CD4-positive, CD25-positive, alpha-beta regulatory T cell (primary cell): ENCODE measurements around the gene ENPP4. TPM values are rescaled to one million over a fixed set of nuclear protein-coding genes. Genes with fewer than 3 reads are reported as not detected.
"Not testable (repeated sequence)": the region's sequence is repeated elsewhere in the genome, so short reads cannot be mapped to it uniquely, and the experiment has no call there.

Source experiments
- ATAC-seq, 2 donors: fragments of 150-1000 bp; cut with Tn5 transposase; one replicate each; pipeline ENCODE4 v1.10.0; 2021; ENCODE audit warnings: low read depth in 2 of 2, moderate number of reproducible peaks in 2 of 2, moderate library complexity in 1 of 2
- DNase-seq, 3 donors: peaks; one replicate each; pipeline versions ENCODE4 v3.0.0 to v3.0.0-alpha.2; 2012 to 2022; ENCODE audit warnings: mixed read lengths in 1 of 3
- H3K27ac ChIP-seq: one replicate; pipeline ENCODE4 v1.7.0; 2013; ENCODE audit warnings: mild to moderate bottlenecking, low read length; ENCODE audit not compliant: insufficient read depth, poor library complexity, severe bottlenecking
- H3K27me3 ChIP-seq: one replicate; pipeline ENCODE4 v1.7.0; 2013; ENCODE audit warnings: low read length; ENCODE audit not compliant: control insufficient read depth, insufficient read depth
- H3K36me3 ChIP-seq: one replicate; pipeline ENCODE4 v1.7.0; 2013; ENCODE audit warnings: mild to moderate bottlenecking, low read length, moderate library complexity; ENCODE audit not compliant: control insufficient read depth, insufficient read depth
- H3K4me1 ChIP-seq: 2 replicates; pipeline ENCODE4 v1.7.0; 2013; ENCODE audit warnings: mild to moderate bottlenecking, low read length; ENCODE audit not compliant: insufficient read depth, control insufficient read depth, poor library complexity, severe bottlenecking
- H3K4me3 ChIP-seq: one replicate; pipeline ENCODE4 v1.7.0; 2013; ENCODE audit warnings: low read depth, mild to moderate bottlenecking, low read length, moderate library complexity
- H3K9me3 ChIP-seq, 2 experiments: 1 replicate in 1 of 2; 2 replicates in 1 of 2; pipeline ENCODE4 v1.7.0; 2013; ENCODE audit warnings: low read length in 2 of 2, mild to moderate bottlenecking in 1 of 2, moderate library complexity in 1 of 2; ENCODE audit not compliant: control insufficient read depth in 2 of 2
- H3K27ac Mint-ChIP-seq, 3 donors: one replicate each; pipeline ENCODE4 v1.8.0; 2020 to 2022; ENCODE audit warnings: mild to moderate bottlenecking in 3 of 3, mixed read lengths in 3 of 3, moderate library complexity in 2 of 3
- H3K27me3 Mint-ChIP-seq: one replicate; pipeline ENCODE4 v1.8.0; 2022; ENCODE audit warnings: mild to moderate bottlenecking, mixed read lengths
- H3K36me3 Mint-ChIP-seq: one replicate; pipeline ENCODE4 v1.8.0; 2020; ENCODE audit warnings: mixed read lengths
- H3K4me1 Mint-ChIP-seq, 4 donors: one replicate each; pipeline ENCODE4 v1.8.0; 2020 to 2022; ENCODE audit warnings: mixed read lengths in 4 of 4, mild to moderate bottlenecking in 1 of 4
- H3K4me3 Mint-ChIP-seq, 4 donors: one replicate each; pipeline ENCODE4 v1.8.0; 2020 to 2022; ENCODE audit warnings: mild to moderate bottlenecking in 4 of 4, mixed read lengths in 4 of 4, moderate library complexity in 3 of 4
- H3K9me3 Mint-ChIP-seq, 7 donors: one replicate each; pipeline ENCODE4 v1.8.0; 2020 to 2022; ENCODE audit warnings: mixed read lengths in 7 of 7, mild to moderate bottlenecking in 3 of 7, moderate library complexity in 2 of 7
- polyA plus RNA-seq, 4 donors: library from polyadenylated mRNA; unstranded; fragments of 300-500 nt; fragmentation: Illumina TruSeq; gene quantifications; one replicate each; pipeline ENCODE4 v1.2.3, GENCODE V29; 2021
- total RNA-seq: library from RNA; stranded (reverse); gene quantifications from one replicate; pipeline ENCODE4 v1.2.3, GENCODE V29; 2022

Gene ENPP4
- total and polyA plus RNA-seq, 5 donors from 2014 or later: 2.1 to 4.5 (median 3.3) TPM

GRCh38 chr6:46134216-46134615 lies 4.4 kb downstream of the ENPP4 start:
- Mint-ChIP-seq H3K4me3 (peak overlapping the region in 1 of 4 donors; percentile 5), H3K9me3 (peaks cover 0 to 1% (median 0%) of the 10 kb centered on the region in 7 donors), H3K27ac (no peak overlapping the region), H3K4me1 (peaks cover 6 to 39% (median 29%) of the 10 kb centered on the region in 4 donors), H3K36me3 (no peaks in the 10 kb centered on the region), H3K27me3 (no peaks in the 10 kb centered on the region)
- no peak for DNase-seq
- H3K9me3 ChIP-seq: no peaks in the 10 kb centered on the region
- peaks cover 7% of the 10 kb centered on the region for H3K4me1 ChIP-seq
- no peaks in the 10 kb centered on the region for H3K27me3 ChIP-seq
- H3K27ac ChIP-seq: no peak overlapping the region
- H3K4me3 ChIP-seq: no peak overlapping the region
- H3K36me3 ChIP-seq: no peaks in the 10 kb centered on the region
- ATAC-seq: no peak

DNA sequence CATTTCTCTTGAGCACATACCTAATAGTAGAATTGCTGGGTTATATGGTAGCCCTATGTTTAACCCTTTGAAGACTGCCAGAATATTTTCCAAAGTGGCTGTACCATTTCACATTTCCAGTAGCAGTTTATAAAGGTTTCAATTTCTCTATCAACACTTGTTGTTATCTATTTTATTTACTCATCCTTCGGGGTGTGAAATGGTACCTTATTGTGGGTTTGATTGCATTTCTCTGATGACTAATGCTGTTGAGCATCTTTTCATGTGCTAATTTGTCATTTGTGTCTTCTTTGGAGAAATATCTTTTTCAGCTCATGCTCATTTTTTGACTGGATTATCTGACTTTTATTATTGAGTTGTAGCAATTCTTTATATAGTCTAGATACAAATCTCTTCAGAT lies 5.4 kb downstream of the ENPP4 start:
- H3K4me3 ChIP-seq: no peak overlapping the region
- H3K4me1 Mint-ChIP-seq: peaks cover 7 to 37% (median 22%) of the 10 kb centered on the region in 4 donors
- no peaks in the 10 kb centered on the region for H3K27me3 Mint-ChIP-seq
- no peaks in the 10 kb centered on the region for H3K36me3 ChIP-seq
- no peak overlapping the region for H3K4me3 Mint-ChIP-seq
- no peak overlapping the region for H3K27ac ChIP-seq
- H3K27ac Mint-ChIP-seq: no peak overlapping the region
- H3K27me3 ChIP-seq: no peaks in the 10 kb centered on the region
- H3K4me1 ChIP-seq: peaks cover 7% of the 10 kb centered on the region
- ATAC-seq (no peak), DNase-seq (no peak)
- H3K9me3 Mint-ChIP-seq: peaks cover 0 to 1% (median 0%) of the 10 kb centered on the region in 7 donors
- no peaks in the 10 kb centered on the region for H3K9me3 ChIP-seq
- H3K36me3 Mint-ChIP-seq: no peaks in the 10 kb centered on the region

- DNase-seq (no peak), ATAC-seq (no peak)
- Mint-ChIP-seq H3K4me1 (peaks cover 9 to 32% (median 18%) of the 10 kb centered on the region in 4 donors), H3K4me3 (no peak overlapping the region), H3K27ac (no peak overlapping the region), H3K9me3 (no peaks in the 10 kb centered on the region), H3K36me3 (no peaks in the 10 kb centered on the region), H3K27me3 (no peaks in the 10 kb centered on the region)
- H3K36me3 ChIP-seq: no peaks in the 10 kb centered on the region
- H3K27ac ChIP-seq: no peak overlapping the region
- H3K27me3 ChIP-seq: no peaks in the 10 kb centered on the region
- H3K4me3 ChIP-seq: no peak overlapping the region
- H3K4me1 ChIP-seq: no peaks in the 10 kb centered on the region
- H3K9me3 ChIP-seq: no peaks in the 10 kb centered on the region
Measured at GRCh38 chr6:46136831-46137230, 7.0 kb downstream of the ENPP4 start.

DNA sequence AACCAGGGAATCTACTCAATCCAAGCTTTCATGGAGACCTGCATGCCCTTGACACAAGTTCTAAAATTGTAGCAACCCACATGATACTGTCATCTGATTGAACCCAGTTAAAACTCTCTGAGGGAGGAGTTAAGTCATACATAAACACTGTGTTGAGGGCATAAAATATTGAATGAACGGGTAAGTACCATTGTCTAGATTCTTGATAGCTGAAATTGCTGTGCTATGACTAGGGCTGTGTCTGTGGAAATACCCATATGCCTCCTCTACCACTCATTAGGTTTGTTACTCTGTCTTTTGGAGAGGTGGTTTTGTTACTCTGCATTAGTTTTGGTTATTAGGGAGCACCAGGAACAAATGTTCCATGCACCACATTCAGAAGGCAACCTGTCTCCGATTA lies 7.6 kb downstream of the ENPP4 start:
- no peaks in the 10 kb centered on the region for H3K27me3 ChIP-seq
- no peak overlapping the region for H3K27ac ChIP-seq
- no peak overlapping the region for H3K27ac Mint-ChIP-seq
- no peaks in the 10 kb centered on the region for H3K36me3 ChIP-seq
- no peak overlapping the region for H3K4me3 ChIP-seq
- ATAC-seq (no peak), DNase-seq (no peak)
- H3K9me3 Mint-ChIP-seq: no peaks in the 10 kb centered on the region
- H3K36me3 Mint-ChIP-seq: no peaks in the 10 kb centered on the region
- no peaks in the 10 kb centered on the region for H3K4me1 ChIP-seq
- peaks cover 9 to 30% (median 18%) of the 10 kb centered on the region in 4 donors for H3K4me1 Mint-ChIP-seq
- no peaks in the 10 kb centered on the region for H3K27me3 Mint-ChIP-seq
- H3K4me3 Mint-ChIP-seq: no peak overlapping the region
- no peaks in the 10 kb centered on the region for H3K9me3 ChIP-seq

DNA sequence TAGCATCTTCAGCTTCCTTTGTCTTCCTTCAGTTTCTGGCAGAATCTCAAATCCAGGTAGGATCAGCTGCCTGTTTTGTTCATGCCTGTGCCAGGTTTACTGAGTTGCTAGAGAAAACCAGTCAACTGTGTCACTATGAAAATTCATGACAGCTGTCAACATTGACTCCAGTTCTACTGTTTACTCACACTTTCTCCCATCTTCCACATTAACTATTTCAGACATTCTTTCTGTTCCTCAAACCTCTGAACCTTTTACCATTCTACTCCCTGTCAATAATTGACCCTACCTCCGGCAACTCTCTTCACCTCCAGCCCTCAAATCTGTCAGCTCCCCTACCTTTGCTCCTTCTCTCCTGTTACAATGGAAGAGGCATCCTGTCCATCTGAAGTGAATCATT lies 8.5 kb downstream of the ENPP4 start:
- DNase-seq: no peak
- H3K27ac Mint-ChIP-seq: no peak overlapping the region
- no peak for ATAC-seq

DNA sequence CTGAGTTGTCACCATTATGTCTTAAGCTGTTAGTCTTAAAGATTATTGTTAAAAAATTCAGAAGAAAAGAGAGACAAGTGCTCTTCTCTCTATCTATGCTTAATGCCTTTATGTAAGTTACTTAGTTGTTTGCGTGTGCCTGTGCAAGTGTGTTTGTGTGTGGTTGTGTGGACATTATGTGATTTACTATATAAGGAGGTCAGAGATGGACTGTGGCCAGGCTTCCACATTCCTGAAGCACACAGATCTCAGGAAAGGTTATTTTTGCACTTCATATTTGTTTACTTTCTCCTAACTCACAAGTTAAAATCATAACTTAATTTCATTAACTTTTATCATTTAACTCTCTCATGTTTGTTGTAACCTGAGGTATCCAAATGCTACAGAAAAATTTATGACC lies 14.5 kb downstream of the ENPP4 start:
- Mint-ChIP-seq H3K36me3 (no peaks in the 10 kb centered on the region), H3K4me1 (peaks cover 0 to 4% (median 1%) of the 10 kb centered on the region in 4 donors)
- peaks cover 4% of the 10 kb centered on the region for H3K36me3 ChIP-seq

More for the DNA sequence above, 8.5 kb downstream of the ENPP4 start:
- no peaks in the 10 kb centered on the region for H3K4me1 ChIP-seq
- Mint-ChIP-seq H3K36me3 (no peaks in the 10 kb centered on the region), H3K27me3 (no peaks in the 10 kb centered on the region), H3K4me1 (peaks cover 9 to 31% (median 18%) of the 10 kb centered on the region in 4 donors), H3K9me3 (no peaks in the 10 kb centered on the region), H3K4me3 (no peak overlapping the region)
- H3K36me3 ChIP-seq: peaks cover 3% of the 10 kb centered on the region
- H3K27me3 ChIP-seq: no peaks in the 10 kb centered on the region
- H3K27ac ChIP-seq: no peak overlapping the region
- no peaks in the 10 kb centered on the region for H3K9me3 ChIP-seq
- H3K4me3 ChIP-seq: no peak overlapping the region

DNA sequence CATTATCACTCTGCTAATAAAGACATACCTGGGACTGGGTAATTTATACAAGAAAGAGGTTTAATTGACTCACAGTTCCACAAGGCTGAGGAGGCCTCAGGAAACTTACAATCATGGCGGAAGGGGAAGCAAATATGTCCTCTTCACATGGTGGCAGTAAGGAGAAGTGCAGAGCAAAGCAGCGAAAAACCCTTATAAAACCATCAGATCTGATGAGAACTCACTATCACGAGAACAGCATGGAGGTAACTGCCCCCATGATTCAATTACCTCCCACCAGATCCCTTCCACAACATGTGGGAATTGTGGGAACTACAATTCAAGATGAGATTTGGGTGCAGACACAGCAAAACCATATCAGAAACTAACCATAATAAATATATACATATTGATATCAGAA lies 19.3 kb downstream of the ENPP4 start:
- not testable (repeated sequence) for H3K9me3 Mint-ChIP-seq, H3K9me3 ChIP-seq, H3K4me3 ChIP-seq, H3K27ac Mint-ChIP-seq, ATAC-seq, H3K4me3 Mint-ChIP-seq, H3K27ac ChIP-seq, H3K4me1 ChIP-seq, DNase-seq, H3K36me3 Mint-ChIP-seq, H3K4me1 Mint-ChIP-seq, H3K36me3 ChIP-seq, H3K27me3 ChIP-seq
- peaks cover 11% of the 10 kb centered on the region for H3K27me3 Mint-ChIP-seq

More for the DNA sequence above, 14.5 kb downstream of the ENPP4 start:
- no peak for ATAC-seq
- no peak overlapping the region for H3K4me3 ChIP-seq
- no peak overlapping the region for H3K27ac ChIP-seq
- no peaks in the 10 kb centered on the region for H3K27me3 Mint-ChIP-seq
- no peak overlapping the region for H3K27ac Mint-ChIP-seq
- DNase-seq: no peak
- no peaks in the 10 kb centered on the region for H3K27me3 ChIP-seq
- H3K4me1 ChIP-seq: no peaks in the 10 kb centered on the region
- no peak overlapping the region for H3K4me3 Mint-ChIP-seq
- H3K9me3 Mint-ChIP-seq: no peaks in the 10 kb centered on the region
- no peaks in the 10 kb centered on the region for H3K9me3 ChIP-seq

- H3K27ac ChIP-seq: no peak overlapping the region
- DNase-seq (no peak), ATAC-seq (no peak)
- Mint-ChIP-seq H3K4me1 (no peaks in the 10 kb centered on the region), H3K27ac (no peak overlapping the region), H3K27me3 (peaks cover 40% of the 10 kb centered on the region), H3K9me3 (peaks cover 0 to 8% (median 0%) of the 10 kb centered on the region in 7 donors), H3K4me3 (no peak overlapping the region), H3K36me3 (no peaks in the 10 kb centered on the region)
- H3K4me1 ChIP-seq: no peaks in the 10 kb centered on the region
- no peaks in the 10 kb centered on the region for H3K9me3 ChIP-seq
- peaks cover 10% of the 10 kb centered on the region for H3K27me3 ChIP-seq
- no peaks in the 10 kb centered on the region for H3K36me3 ChIP-seq
- H3K4me3 ChIP-seq: no peak overlapping the region
Measured at GRCh38 chr6:46156701-46157100, 26.9 kb downstream of the ENPP4 start.
